A549 (cell line): Measurements from ENCODE around the gene KCP. TPM values are rescaled to one million over a fixed set of nuclear protein-coding genes. Genes with fewer than 3 reads are reported as not detected.
A peak's percentile ranks its signal among the peaks of the same experiment; 100 is the strongest.

Experiments
- ATAC-seq, 2 experiments: fragments of 200-7000 bp in 1 of 2; fragments of >200 bp in 1 of 2; cut with Nextera tagmentation in 1 of 2; cut with Tn5 transposase in 1 of 2; 3 replicates each; pipeline versions ENCODE4 v1.8.0 to v1.9.1; 2018 to 2020; ENCODE audit warnings: mild to moderate bottlenecking in 1 of 2, moderate library complexity in 1 of 2
- CTCF ChIA-PET: fragments of 300-600 bp; sonication (Branson Sonifier 250); formaldehyde crosslinking; extraction: SDS; loops from one replicate; lab custom pipeline; 2021; ENCODE audit warnings: antibody characterized with exemption, inconsistent platforms; lab: Yijun Ruan, JAX
- POLR2A ChIA-PET: fragments of 350-600 bp; formaldehyde crosslinking; extraction: SDS; loops from one replicate; lab custom pipeline; 2021; ENCODE audit warnings: antibody characterized with exemption, inconsistent platforms; lab: Yijun Ruan, JAX
- DNase-seq, 2 experiments: peaks; one replicate each; pipeline versions ENCODE4 v3.0.0 to v3.0.0-alpha.2; 2011 to 2016; ENCODE audit warnings: low read depth in 1 of 2, low spot score in 1 of 2
- FAIRE-seq: peaks from 2 replicates; lab custom pipeline; 2011; peaks lifted over from hg19 to GRCh38; lab: Jason Lieb, UNC
- H3K27ac ChIP-seq, 2 experiments: fragments of >200 bp; sonication (Bioruptor Twin); formaldehyde crosslinking; 3 replicates each; pipeline ENCODE4 v1.5.1; 2016 to 2017
- H3K4me1 ChIP-seq: fragments of >200 bp; sonication (Bioruptor Twin); formaldehyde crosslinking; 3 replicates; pipeline ENCODE4 v1.6.1; 2016
- H3K4me2 ChIP-seq: fragments of >200 bp; sonication (Bioruptor Twin); formaldehyde crosslinking; 3 replicates; pipeline ENCODE4 v1.6.1; 2016
- H3K4me3 ChIP-seq: fragments of >200 bp; sonication (Bioruptor Twin); formaldehyde crosslinking; 3 replicates; pipeline ENCODE4 v1.5.1; 2016
- H3K9me3 ChIP-seq: fragments of >200 bp; sonication (Bioruptor Twin); formaldehyde crosslinking; 3 replicates; pipeline ENCODE4 v1.6.1; 2016
- BCL3 ChIP-seq: fragments of >200 bp; sonication (Bioruptor Twin); formaldehyde crosslinking; IDR thresholded peaks from 3 replicates; pipeline ENCODE4 v1.6.1; 2016
- CEBPB ChIP-seq, 2 experiments: fragments of >200 bp in 1 of 2; sonication (Bioruptor Twin) in 1 of 2; formaldehyde crosslinking in 1 of 2; IDR thresholded peaks; 2 replicates each; pipeline ENCODE4 v1.6.1; 2012 to 2016
- CHD4 ChIP-seq: fragments of 200-600 bp; sonication (generic); IDR thresholded peaks from 2 replicates; pipeline ENCODE4 v1.6.1; 2016; ENCODE audit warnings: antibody characterized with exemption, mild to moderate bottlenecking, borderline replicate concordance
- ELK1 ChIP-seq: fragments of 150-350 bp; IDR thresholded peaks from 2 replicates; pipeline ENCODE4 v1.6.1; 2014; ENCODE audit warnings: low read depth, mild to moderate bottlenecking, low read length
- ESRRA ChIP-seq: fragments of 150-350 bp; IDR thresholded peaks from 2 replicates; pipeline ENCODE4 v1.6.1; 2014; ENCODE audit warnings: mild to moderate bottlenecking, low read length, borderline replicate concordance
- FOXS1 ChIP-seq: fragments of 250-450 bp; sonication (Bioruptor Pico); IDR thresholded peaks from 2 replicates; pipeline ENCODE4 v1.5.0; 2020; ENCODE audit warnings: mild to moderate bottlenecking, moderate library complexity
- HDAC2 ChIP-seq: fragments of 200-600 bp; sonication (generic); IDR thresholded peaks from 2 replicates; pipeline ENCODE4 v1.6.1; 2016
- HMGXB4 ChIP-seq: fragments of 250-450 bp; sonication (Bioruptor Pico); IDR thresholded peaks from 2 replicates; pipeline ENCODE4 v1.5.0; 2021; ENCODE audit warnings: mild to moderate bottlenecking, moderate library complexity, borderline replicate concordance
- HOXB13 ChIP-seq: fragments of 250-450 bp; sonication (Bioruptor Pico); IDR thresholded peaks from 2 replicates; pipeline ENCODE4 v1.5.0; 2020; ENCODE audit warnings: low read depth, mild to moderate bottlenecking, moderate library complexity
- HOXB5 ChIP-seq: fragments of 250-450 bp; sonication (Bioruptor Pico); IDR thresholded peaks from 2 replicates; pipeline ENCODE4 v1.5.0; 2020; ENCODE audit warnings: mild to moderate bottlenecking, moderate library complexity
- JUN ChIP-seq, 2 experiments: fragments of >200 bp; sonication (Bioruptor Twin); formaldehyde crosslinking; IDR thresholded peaks; 2 replicates in 1 of 2; 3 replicates in 1 of 2; pipeline ENCODE4 v1.6.1; 2016 to 2017
- KDM1A ChIP-seq: fragments of 200-600 bp; sonication (generic); IDR thresholded peaks from 2 replicates; pipeline ENCODE4 v1.6.1; 2016; ENCODE audit warnings: low read depth, mild to moderate bottlenecking
- KDM5A ChIP-seq: fragments of 200-600 bp; sonication (generic); IDR thresholded peaks from 2 replicates; pipeline ENCODE4 v1.6.1; 2016; ENCODE audit warnings: antibody characterized with exemption, mild to moderate bottlenecking
- NFE2L2 ChIP-seq: fragments of 150-350 bp; conservative IDR thresholded peaks from 2 replicates; pipeline ENCODE4 v1.6.1; 2014; ENCODE audit warnings: low read length
- NR3C1 ChIP-seq: fragments of >200 bp; sonication (Bioruptor Twin); formaldehyde crosslinking; IDR thresholded peaks from 3 replicates; pipeline ENCODE4 v1.6.1; 2017
- PBX3 ChIP-seq: IDR thresholded peaks from 2 replicates; pipeline ENCODE4 v1.6.1; 2012
- PHF8 ChIP-seq: fragments of 200-600 bp; sonication (generic); IDR thresholded peaks from 2 replicates; pipeline ENCODE4 v1.6.1; 2016; ENCODE audit warnings: low read depth, mild to moderate bottlenecking, antibody characterized with exemption, moderate library complexity, borderline replicate concordance
- REST ChIP-seq: fragments of 200-600 bp; sonication (generic); IDR thresholded peaks from 2 replicates; pipeline ENCODE4 v1.6.1; 2016; ENCODE audit warnings: antibody characterized with exemption, mild to moderate bottlenecking, moderate library complexity
- RFX5 ChIP-seq: fragments of 450-650 bp; IDR thresholded peaks from 2 replicates; pipeline ENCODE4 v1.7.1; 2014; ENCODE audit warnings: antibody characterized with exemption, mild to moderate bottlenecking, moderate library complexity
- TP53 ChIP-seq: fragments of 250-450 bp; sonication (Bioruptor Pico); IDR thresholded peaks from 2 replicates; pipeline ENCODE4 v1.5.0; 2021; ENCODE audit warnings: mild to moderate bottlenecking, moderate library complexity
- ZC3H11A ChIP-seq: fragments of 450-650 bp; IDR thresholded peaks from 2 replicates; pipeline ENCODE4 v1.6.1; 2014; ENCODE audit warnings: antibody characterized with exemption, mild to moderate bottlenecking
- ZNF302 ChIP-seq: fragments of 250-450 bp; sonication (Bioruptor Pico); IDR thresholded peaks from 2 replicates; pipeline ENCODE4 v1.9.0; 2021; ENCODE audit warnings: inconsistent platforms, mild to moderate bottlenecking, moderate library complexity
- ZSCAN20 ChIP-seq: fragments of 250-450 bp; sonication (Bioruptor Pico); IDR thresholded peaks from 2 replicates; pipeline ENCODE4 v1.8.0; 2022; ENCODE audit warnings: mild to moderate bottlenecking, moderate library complexity
- WGBS: methylation state at CpG from one replicate; pipeline ENCODE4 v1.1.6; 2017; ENCODE audit errors: missing lambda C conversion rate; 5-methylcytosine and 5-hydroxymethylcytosine counted together
- polyA plus RNA-seq, 4 experiments: library from polyadenylated mRNA; depleted of rRNA in 3 of 4; stranded (reverse); fragments of >200 nt; fragmentation: RNase III in 1 of 4; extraction: RNeasy Plus Mini Kit Qiagen cat#74134 plus additional on column Dnase treatment in 1 of 4; gene quantifications; 2 replicates in 3 of 4; 3 replicates in 1 of 4; pipeline ENCODE4 v1.2.3, GENCODE V29; 2011 to 2017

The KCP gene
- polyA plus RNA-seq, 2 of the 4 experiments (the other 2 are of a cell fraction) = 0.14 TPM; not detected in 1

GRCh38 chr7:128892521-128893250, 17.8 kb downstream of the KCP start:
- no peak overlapping the region for H3K4me2 ChIP-seq
- TF ChIP-seq ZNF302 (CRISPR knock-in tag) (no peak), KDM5A (no peak), ZC3H11A (no peak), PBX3 (no peak), KDM1A (no peak), NFE2L2 (no peak), CHD4 (no peak)
- no peaks in the 10 kb centered on the region for H3K9me3 ChIP-seq
- WGBS = 76% methylated on average over 4 of the region's 13 CpGs
- ATAC-seq (peak in 1 of 2 experiments; percentile 5; a peak in 1 of 6 replicates), FAIRE-seq (no peak), DNase-seq (no peak)
- H3K4me3 ChIP-seq = no peak overlapping the region
- ChIA-PET POLR2A (no interaction called here), CTCF (interaction anchor here (1.0 to 3.0 kb wide), 3 partner anchors 9 to 12 kb away, joined by 3 to 11 read pairs (median 3); no protein-coding TSS in a partner anchor)
- peaks cover 2% of the 10 kb centered on the region; the same call in 2 of the 3 replicates for H3K4me1 ChIP-seq
- H3K27ac ChIP-seq = no peak overlapping the region

GRCh38 chr7:128891942-128892269, 18.6 kb downstream of the KCP start:
- no peaks in the 10 kb centered on the region for H3K9me3 ChIP-seq
- DNase-seq = no peak
- ATAC-seq = no peak
- no peak overlapping the region for H3K27ac ChIP-seq
- H3K4me2 ChIP-seq = no peak overlapping the region
- POLR2A ChIA-PET = no interaction called here
- H3K4me1 ChIP-seq = no peaks in the 10 kb centered on the region; the same call in 2 of the 3 replicates
- 85% methylated on average over 9 of the region's 11 CpGs for WGBS
- FAIRE-seq = no peak
- TF ChIP-seq TP53 (CRISPR knock-in tag) (no peak), HOXB13 (CRISPR knock-in tag) (no peak), CEBPB (IDR thresholded peaks at IDR 0.05) (no peak), BCL3 (no peak), HOXB5 (CRISPR knock-in tag) (no peak), NR3C1 (no peak), FOXS1 (no peak), NFE2L2 (no peak)
- H3K4me3 ChIP-seq = no peak overlapping the region
- CTCF ChIA-PET = interaction anchor here (1.0 kb wide), 1 partner anchor 9 kb away, joined by 3 read pairs; no protein-coding TSS in a partner anchor

GRCh38 chr7:128891110-128891941, 19.2 kb downstream of the KCP start:
- CTCF ChIA-PET = interaction anchor here (1.0 kb wide), 1 partner anchor 8 kb away, joined by 3 read pairs; no protein-coding TSS in a partner anchor
- Histone ChIP-seq H3K4me2 (peak overlapping the region; percentile 80), H3K4me1 (no peaks in the 10 kb centered on the region; the same call in 2 of the 3 replicates), H3K9me3 (no peaks in the 10 kb centered on the region), H3K4me3 (peak overlapping the region; percentile 50), H3K27ac (peak overlapping the region; percentile 29 to 83; a peak in 5 of 6 replicates)
- FAIRE-seq (no peak), ATAC-seq (peak; percentile 33 to 56; a peak in 5 of 6 replicates), DNase-seq (no peak)
- TF ChIP-seq ESRRA = no peak
- TF ChIP-seq HDAC2 = no peak
- no peak for TF ChIP-seq RFX5
- TF ChIP-seq ZSCAN20 (CRISPR knock-in tag) = no peak
- no peak for TF ChIP-seq HMGXB4
- TF ChIP-seq ELK1 = no peak
- no peak for TF ChIP-seq JUN (IDR thresholded peaks at IDR 0.05)
- TF ChIP-seq PHF8 = no peak
- no peak for TF ChIP-seq FOXS1
- no peak for TF ChIP-seq REST
- WGBS = 45% methylated on average over 7 of the region's 41 CpGs
- POLR2A ChIA-PET = no interaction called here
